Measurements from ENCODE around the gene PFN3.

Gene PFN3

GRCh38 chr5:177404641-177405179 is 4.2 kb upstream of the PFN3 start:
- peak overlapping the region; percentile 61 for H3K9ac ChIP-seq (ENCODE audit: low read length)
- H3K4me3 ChIP-seq (ENCODE audit: low read length) = peak overlapping the region; percentile 82
- H3K27ac ChIP-seq (ENCODE audit: low read length) = no peak overlapping the region
- no peaks in the 10 kb centered on the region for H4K20me1 ChIP-seq (ENCODE audit: insufficient read depth, low read length)
- H3K27me3 ChIP-seq (ENCODE audit: low read depth, low read length) = peaks cover 17% of the 10 kb centered on the region
- peak overlapping the region; percentile 40; the same call in 1 of the 2 replicates for H2AFZ ChIP-seq (ENCODE audit: low read depth, low read length)
- no peaks in the 10 kb centered on the region for H3K36me3 ChIP-seq (replicated peaks; ENCODE audit: low read depth, low read length)
- TF ChIP-seq, protein P1, sequence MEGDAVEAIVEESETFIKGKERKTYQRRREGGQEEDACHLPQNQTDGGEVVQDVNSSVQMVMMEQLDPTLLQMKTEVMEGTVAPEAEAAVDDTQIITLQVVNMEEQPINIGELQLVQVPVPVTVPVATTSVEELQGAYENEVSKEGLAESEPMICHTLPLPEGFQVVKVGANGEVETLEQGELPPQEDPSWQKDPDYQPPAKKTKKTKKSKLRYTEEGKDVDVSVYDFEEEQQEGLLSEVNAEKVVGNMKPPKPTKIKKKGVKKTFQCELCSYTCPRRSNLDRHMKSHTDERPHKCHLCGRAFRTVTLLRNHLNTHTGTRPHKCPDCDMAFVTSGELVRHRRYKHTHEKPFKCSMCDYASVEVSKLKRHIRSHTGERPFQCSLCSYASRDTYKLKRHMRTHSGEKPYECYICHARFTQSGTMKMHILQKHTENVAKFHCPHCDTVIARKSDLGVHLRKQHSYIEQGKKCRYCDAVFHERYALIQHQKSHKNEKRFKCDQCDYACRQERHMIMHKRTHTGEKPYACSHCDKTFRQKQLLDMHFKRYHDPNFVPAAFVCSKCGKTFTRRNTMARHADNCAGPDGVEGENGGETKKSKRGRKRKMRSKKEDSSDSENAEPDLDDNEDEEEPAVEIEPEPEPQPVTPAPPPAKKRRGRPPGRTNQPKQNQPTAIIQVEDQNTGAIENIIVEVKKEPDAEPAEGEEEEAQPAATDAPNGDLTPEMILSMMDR (IDR thresholded peaks at IDR 0.05; ENCODE audit: low read depth, low read length) = no peak
- TF ChIP-seq EZH2phosphoT487 (IDR thresholded peaks at IDR 0.05; ENCODE audit: low read depth) = no peak
- no peaks in the 10 kb centered on the region for H3K79me2 ChIP-seq (ENCODE audit: low read length)
- H3K4me2 ChIP-seq (ENCODE audit: low read length) = peak overlapping the region; percentile 94
- H3K4me1 ChIP-seq (ENCODE audit: low read length) = peaks cover 19% of the 10 kb centered on the region
- no peaks in the 10 kb centered on the region for H3K9me3 ChIP-seq (ENCODE audit: insufficient read depth, low read length)

DNA sequence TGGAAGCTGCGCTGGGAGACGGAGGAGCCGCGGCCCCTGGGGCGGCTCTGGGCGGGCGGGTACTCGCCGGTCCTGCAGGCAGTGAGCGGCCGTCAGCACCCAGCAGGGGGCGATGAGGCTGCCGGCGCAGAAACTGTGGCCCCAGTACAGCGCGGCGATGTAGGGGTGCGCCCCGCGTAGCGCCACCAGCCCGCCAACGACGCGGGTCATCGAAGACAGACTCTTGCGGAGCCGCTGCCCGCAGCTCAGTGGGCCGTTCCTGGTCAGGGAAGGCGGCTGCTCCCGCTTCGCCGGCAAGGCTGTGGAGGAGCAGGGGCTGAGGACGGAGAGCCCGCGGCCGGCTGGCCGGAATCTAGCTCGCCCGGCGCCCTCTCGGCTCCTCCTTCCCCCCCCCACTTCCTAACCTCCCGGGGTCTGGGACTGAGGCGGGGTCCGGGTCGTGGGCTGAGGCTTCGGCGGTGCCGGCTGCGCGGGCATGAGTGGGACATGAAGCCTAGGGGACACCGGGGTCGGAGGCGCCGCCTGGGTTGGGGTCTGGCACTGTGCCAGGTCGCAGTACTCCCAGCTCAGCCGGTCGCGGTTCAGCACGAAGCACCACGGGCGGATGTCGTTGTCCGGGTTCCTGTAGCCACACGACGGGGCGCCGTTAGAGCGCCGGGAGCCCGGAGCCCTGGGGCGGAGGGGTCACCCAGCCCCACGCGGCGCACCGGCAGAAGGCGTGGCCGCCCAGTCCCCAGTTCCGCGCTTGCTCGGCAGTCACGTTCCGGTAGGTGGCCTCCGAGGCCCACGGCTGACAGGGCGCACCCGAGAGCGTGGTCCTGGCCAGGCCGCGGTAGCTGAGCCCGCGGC is 3.6 kb upstream of the PFN3 start:
- Histone ChIP-seq H4K20me1 (ENCODE audit: insufficient read depth, low read length) (no peaks in the 10 kb centered on the region), H3K4me3 (ENCODE audit: low read length) (peak overlapping the region; percentile 82), H3K79me2 (ENCODE audit: low read length) (no peaks in the 10 kb centered on the region), H3K9me3 (ENCODE audit: insufficient read depth, low read length) (no peaks in the 10 kb centered on the region), H3K27me3 (ENCODE audit: low read depth, low read length) (peaks cover 17% of the 10 kb centered on the region), H3K9ac (ENCODE audit: low read length) (peak overlapping the region; percentile 61), H3K36me3 (replicated peaks; ENCODE audit: low read depth, low read length) (no peaks in the 10 kb centered on the region), H3K27ac (ENCODE audit: low read length) (no peak overlapping the region), H2AFZ (ENCODE audit: low read depth, low read length) (peak overlapping the region; percentile 65; the same call in 1 of the 2 replicates), H3K4me1 (ENCODE audit: low read length) (peaks cover 19% of the 10 kb centered on the region), H3K4me2 (ENCODE audit: low read length) (peak overlapping the region; percentile 94)
- TF ChIP-seq, protein P1 (IDR thresholded peaks at IDR 0.05; ENCODE audit: low read depth, low read length) = peak; percentile 69
- no peak for TF ChIP-seq EZH2phosphoT487 (IDR thresholded peaks at IDR 0.05; ENCODE audit: low read depth)

- Histone ChIP-seq H3K79me2 (ENCODE audit: low read length) (no peaks in the 10 kb centered on the region), H2AFZ (ENCODE audit: low read depth, low read length) (peak overlapping the region; percentile 65; the same call in 1 of the 2 replicates), H3K27ac (ENCODE audit: low read length) (no peak overlapping the region), H4K20me1 (ENCODE audit: insufficient read depth, low read length) (no peaks in the 10 kb centered on the region), H3K36me3 (replicated peaks; ENCODE audit: low read depth, low read length) (no peaks in the 10 kb centered on the region), H3K4me2 (ENCODE audit: low read length) (peak overlapping the region; percentile 94), H3K4me3 (ENCODE audit: low read length) (peak overlapping the region; percentile 82), H3K27me3 (ENCODE audit: low read depth, low read length) (peaks cover 17% of the 10 kb centered on the region), H3K9ac (ENCODE audit: low read length) (peak overlapping the region; percentile 61), H3K9me3 (ENCODE audit: insufficient read depth, low read length) (no peaks in the 10 kb centered on the region), H3K4me1 (ENCODE audit: low read length) (peaks cover 19% of the 10 kb centered on the region)
- no peak for TF ChIP-seq EZH2phosphoT487 (IDR thresholded peaks at IDR 0.05; ENCODE audit: low read depth)
- TF ChIP-seq, protein P1 (IDR thresholded peaks at IDR 0.05; ENCODE audit: low read depth, low read length) = no peak
Observed at GRCh38 chr5:177403102-177403791, 2.8 kb upstream of the PFN3 start.

Data from OCI-LY3 (cell line).